Testis (tissue), 3 donors: ENCODE results near the gene KIAA1671. TPM values are rescaled to one million over a fixed set of nuclear protein-coding genes. Genes with fewer than 3 reads are reported as not detected.

Experiments used
- DNase-seq: peaks from one replicate; pipeline ENCODE4 v3.0.0-alpha.2; 2019
- H3K27ac ChIP-seq, 2 donors: fragments of 200-600 bp; sonication (generic); one replicate each; pipeline ENCODE4 v1.5.1; 2019
- H3K27me3 ChIP-seq: fragments of 200-600 bp; sonication (generic); one replicate; pipeline ENCODE4 v1.5.1; 2019
- H3K36me3 ChIP-seq: fragments of 200-600 bp; sonication (generic); one replicate; pipeline ENCODE4 v1.5.1; 2017; ENCODE audit warnings: low read depth; ENCODE audit errors: missing control alignments
- H3K4me1 ChIP-seq: fragments of 200-600 bp; sonication (generic); one replicate; pipeline ENCODE4 v1.5.1; 2019
- H3K4me3 ChIP-seq, 2 donors: fragments of 200-600 bp; sonication (generic); one replicate each; pipeline ENCODE4 v1.5.1; 2017 to 2019
- H3K9me3 ChIP-seq: fragments of 200-600 bp; sonication (generic); one replicate; pipeline ENCODE4 v1.5.1; 2017
- CTCF ChIP-seq, 3 experiments: fragments of 450-650 bp in 2 of 3; fragments of 200-600 bp in 1 of 3; sonication (generic) in 1 of 3; IDR thresholded peaks; one replicate each; pipeline ENCODE4 v1.5.1; 2016 to 2019; ENCODE audit warnings: antibody characterized with exemption in 3 of 3, mild to moderate bottlenecking in 2 of 3, moderate library complexity in 1 of 3
- POLR2A ChIP-seq: fragments of 450-650 bp; IDR thresholded peaks from one replicate; pipeline ENCODE4 v1.6.1; 2017; ENCODE audit warnings: antibody characterized with exemption, mild to moderate bottlenecking, moderate library complexity
- WGBS, 2 donors: methylation state at CpG; one replicate each; pipeline ENCODE4 v1.1.5; 2018; 5-methylcytosine and 5-hydroxymethylcytosine counted together
- intact Hi-C: fragments of 100-400 bp; cut with DNase I; formaldehyde crosslinking; loops from one replicate; pipeline ENCODE4 v1.15.1; 2023; ENCODE audit warnings: low total_unique reads
- polyA plus RNA-seq: library from polyadenylated mRNA; stranded (reverse); fragments of 350-450 nt; fragmentation: Illumina TruSeq; extraction: RNeasy Lipid Tissue Mini Kit (QIAGEN cat#74804); gene quantifications from one replicate; pipeline ENCODE4 v1.2.3, GENCODE V29; 2014; ENCODE audit warnings: low read depth, low replicate concordance; ENCODE audit not compliant: insufficient read depth
- total RNA-seq, 2 donors: library from RNA; depleted of rRNA; stranded (reverse); fragments of >200 nt; gene quantifications; one replicate each; pipeline ENCODE4 v1.2.3, GENCODE V29; 2016

The KIAA1671 gene
- total and polyA plus RNA-seq, 3 donors from 2014 or later, result 16.8 to 28.6 (median 24.4) TPM

GRCh38 chr22:25084405-25085107, 132.0 kb downstream of the KIAA1671 start:
- H3K4me1 ChIP-seq, result peaks cover 27% of the 10 kb centered on the region
- no peak for DNase-seq
- TF ChIP-seq CTCF (IDR thresholded peaks at IDR 0.05) (no peak), POLR2A (no peak)
- intact Hi-C loops, result no loop called here
- H3K36me3 ChIP-seq, result no peaks in the 10 kb centered on the region
- H3K9me3 ChIP-seq, result no peaks in the 10 kb centered on the region
- peak overlapping the region in 1 of 2 donors; percentile 25 for H3K27ac ChIP-seq
- no peaks in the 10 kb centered on the region for H3K27me3 ChIP-seq
- no peak overlapping the region for H3K4me3 ChIP-seq
- WGBS, 2 donors, result 83 to 96% methylated on average over 9 of the region's 9 CpGs

GRCh38 chr22:25085156-25085555, 132.6 kb downstream of the KIAA1671 start:
- intact Hi-C loops, result no loop called here
- Histone ChIP-seq H3K36me3 (no peaks in the 10 kb centered on the region), H3K27ac (no peak overlapping the region), H3K27me3 (no peaks in the 10 kb centered on the region), H3K9me3 (no peaks in the 10 kb centered on the region), H3K4me1 (peaks cover 30% of the 10 kb centered on the region), H3K4me3 (no peak overlapping the region)
- no peak for TF ChIP-seq POLR2A
- no peak for TF ChIP-seq CTCF (IDR thresholded peaks at IDR 0.05)
- WGBS, 2 donors, result 63 to 86% methylated on average over 6 of the region's 6 CpGs
- DNase-seq, result no peak

GRCh38 chr22:25085930-25086901, 133.7 kb downstream of the KIAA1671 start:
- peak; percentile 41 for DNase-seq
- Histone ChIP-seq H3K9me3 (no peaks in the 10 kb centered on the region), H3K36me3 (no peaks in the 10 kb centered on the region), H3K4me3 (no peak overlapping the region), H3K4me1 (peaks cover 30% of the 10 kb centered on the region), H3K27me3 (no peaks in the 10 kb centered on the region), H3K27ac (no peak overlapping the region)
- intact Hi-C loops, result no loop called here
- TF ChIP-seq CTCF (IDR thresholded peaks at IDR 0.05) (no peak), POLR2A (no peak)
- WGBS, 2 donors, result 53 to 56% methylated on average over 12 to 14 of the region's 14 CpGs

- TF ChIP-seq CTCF (IDR thresholded peaks at IDR 0.05) (no peak), POLR2A (no peak)
- WGBS, 2 donors, result 78 to 84% methylated on average over 5 of the region's 5 CpGs
- no peaks in the 10 kb centered on the region for H3K36me3 ChIP-seq
- no peaks in the 10 kb centered on the region for H3K27me3 ChIP-seq
- DNase-seq, result no peak
- intact Hi-C loops, result no loop called here
- no peaks in the 10 kb centered on the region for H3K9me3 ChIP-seq
- H3K4me3 ChIP-seq, result no peak overlapping the region
- peaks cover 29% of the 10 kb centered on the region for H3K4me1 ChIP-seq
- no peak overlapping the region for H3K27ac ChIP-seq
These were observed 134.4 kb downstream of the KIAA1671 start for GRCh38 chr22:25086902-25087282.
